Lower leg skin (tissue), 3 donors: ENCODE data around the gene ZIM2.

ENCODE experiments used
- CTCF ChIP-seq, 3 donors: fragments of 450-650 bp; IDR thresholded peaks; one replicate each; pipeline ENCODE4 v1.5.1; 2016; ENCODE audit warnings: antibody characterized with exemption in 3 of 3, mild to moderate bottlenecking in 3 of 3, moderate library complexity in 2 of 3
- POLR2A ChIP-seq, 2 donors: fragments of 450-650 bp; IDR thresholded peaks; one replicate each; pipeline ENCODE4 v1.6.1; 2016 to 2017; ENCODE audit warnings: antibody characterized with exemption in 2 of 2, mild to moderate bottlenecking in 1 of 2, moderate library complexity in 1 of 2

DNA sequence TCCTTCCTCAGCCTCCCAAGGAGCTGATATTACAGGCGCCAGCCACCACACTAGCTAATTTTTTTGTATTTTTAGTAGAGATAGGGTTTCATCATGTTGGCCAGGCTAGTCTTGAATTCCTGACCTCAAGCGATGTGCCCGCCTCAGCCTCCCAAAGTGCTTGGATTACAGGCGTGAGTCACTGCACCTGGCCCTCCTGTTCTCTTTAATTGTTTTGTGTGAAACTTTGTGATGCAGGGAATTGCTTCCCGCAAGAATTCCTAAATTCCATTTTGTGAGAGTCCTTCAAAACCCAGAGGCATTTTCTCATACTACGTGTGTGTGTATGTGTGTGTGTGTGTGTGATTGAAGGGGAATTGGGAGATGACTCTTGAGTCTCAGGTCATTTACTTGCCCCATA lies 104.0 kb downstream of the ZIM2 start:
- TF ChIP-seq CTCF (IDR thresholded peaks at IDR 0.05), result no peak
- no peak for TF ChIP-seq POLR2A (IDR thresholded peaks at IDR 0.05)
